NCI-H2081 (cell line): ENCODE results near the gene FURIN.
"Not testable (repeated sequence)": the region's sequence is repeated elsewhere in the genome, so short reads cannot be mapped to it uniquely, and the experiment has no call there.

ENCODE experiments used
- DNase-seq, 2 experiments: peaks; one replicate each; lab custom pipeline; 2025; lab: John Stamatoyannopoulos, UW

The FURIN gene

DNA sequence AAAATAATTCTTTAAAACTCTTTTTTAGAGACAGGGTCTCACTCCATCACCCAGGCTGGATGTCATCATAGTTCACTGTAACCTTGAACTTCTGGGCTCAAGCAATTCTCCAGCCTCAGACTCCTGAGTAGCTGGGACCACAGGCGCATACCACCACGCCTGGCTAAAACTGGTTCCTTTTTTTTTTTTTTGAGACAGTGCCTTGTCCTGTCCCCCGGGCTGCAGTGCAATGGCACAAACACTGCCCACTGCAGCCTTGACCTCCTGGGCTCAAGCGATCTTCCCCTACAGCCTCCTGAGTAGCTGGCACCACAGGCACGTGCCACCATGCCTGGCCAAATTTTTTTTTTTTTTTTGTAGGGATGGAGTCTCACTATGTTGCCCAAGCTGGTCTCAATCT lies 23.7 kb upstream of the FURIN start:
- DNase-seq = no peak

DNA sequence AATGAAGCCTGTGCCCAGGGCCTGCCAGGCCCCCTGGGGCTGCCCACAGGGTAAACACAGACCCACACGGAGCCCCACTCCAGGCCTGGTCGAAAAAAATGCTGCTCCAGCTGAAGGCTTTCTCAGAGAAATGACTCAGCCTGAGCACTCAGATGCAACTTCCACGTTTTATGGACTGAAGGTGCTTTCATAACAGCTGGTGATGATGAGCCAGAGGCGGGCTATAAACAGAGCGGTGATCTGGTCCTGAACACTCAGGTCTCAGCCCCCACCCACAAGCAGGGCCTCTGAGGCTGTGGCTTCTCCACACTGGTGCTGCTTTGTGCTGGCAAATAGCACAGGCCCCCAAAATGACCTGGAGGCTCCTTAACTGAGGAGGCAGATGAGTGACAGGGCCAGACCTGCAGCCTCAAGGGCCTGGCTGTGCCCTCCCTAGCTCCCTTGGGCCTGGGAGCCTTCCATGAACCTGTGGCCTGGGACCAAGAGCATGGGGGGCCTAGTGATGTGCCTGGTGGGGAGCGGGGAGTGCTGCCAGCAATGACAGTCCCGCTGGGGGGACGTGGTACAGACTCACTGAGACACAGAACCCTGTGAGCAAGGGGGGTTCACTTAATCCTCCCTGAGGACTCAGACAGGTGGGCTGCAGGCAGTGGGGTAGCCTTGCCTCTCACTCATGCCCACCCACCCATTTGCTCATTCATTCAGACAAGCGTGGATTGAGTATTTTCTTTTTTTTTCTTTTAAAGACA lies 23.0 kb upstream of the FURIN start:
- no peak for DNase-seq

DNA sequence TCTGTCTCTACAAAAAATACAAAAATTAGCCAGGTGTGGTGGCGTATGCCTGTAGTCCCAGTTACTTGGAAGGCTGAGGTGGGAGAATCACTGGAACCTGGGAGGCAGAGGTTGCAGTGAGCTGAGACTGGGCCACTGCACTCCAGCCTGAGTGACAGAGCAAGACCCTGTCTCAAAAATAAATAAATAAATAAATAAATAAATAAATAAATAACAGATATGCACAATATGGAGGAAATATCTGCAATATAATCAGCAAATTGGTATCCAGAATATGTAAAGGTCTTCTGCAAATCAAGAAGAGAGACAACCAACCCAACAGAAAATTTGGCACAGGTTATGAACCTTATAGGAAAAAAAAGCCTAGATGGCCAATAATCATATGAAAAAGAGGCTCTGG lies 19.0 kb upstream of the FURIN start:
- not testable (repeated sequence) for DNase-seq

DNA sequence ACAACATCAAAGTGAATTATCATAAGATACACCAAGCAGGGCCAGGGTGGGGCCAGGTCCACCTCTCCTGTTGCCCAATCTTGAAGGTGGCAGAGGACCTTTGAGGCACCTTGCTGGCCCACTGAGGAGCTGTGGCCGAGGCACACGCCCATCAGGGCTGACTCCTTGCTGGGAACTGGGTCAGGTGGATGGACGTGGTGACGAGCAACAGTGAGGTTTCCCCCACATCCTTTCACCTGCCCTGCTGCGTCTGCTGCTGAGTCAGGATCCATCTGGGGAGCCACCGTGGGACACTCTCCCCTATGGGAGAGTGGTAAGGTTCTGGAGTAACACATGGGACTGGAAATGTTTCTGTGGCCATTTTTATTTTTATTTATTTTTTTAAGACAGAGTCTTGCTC lies 17.3 kb upstream of the FURIN start:
- DNase-seq = no peak

DNA sequence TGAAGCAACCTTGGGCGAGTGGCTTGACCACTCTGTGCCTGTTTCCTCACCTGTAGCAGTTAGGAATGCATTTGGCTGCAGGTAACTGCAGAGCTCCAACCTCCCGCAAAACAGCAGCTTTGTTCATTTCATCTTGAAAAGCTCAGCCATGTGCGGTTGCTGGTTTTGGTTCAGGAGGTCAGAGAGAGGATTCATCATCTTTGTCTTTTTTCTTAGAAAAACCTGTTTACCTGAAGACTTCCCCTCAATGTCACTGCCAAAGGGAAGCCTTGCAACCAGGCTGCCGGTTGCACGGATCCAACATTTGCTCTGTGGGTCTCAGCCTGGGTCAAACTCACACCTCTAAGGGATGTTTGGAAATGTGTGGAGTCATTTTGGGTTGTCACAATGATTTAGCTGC lies 16.4 kb upstream of the FURIN start:
- DNase-seq = no peak

DNA sequence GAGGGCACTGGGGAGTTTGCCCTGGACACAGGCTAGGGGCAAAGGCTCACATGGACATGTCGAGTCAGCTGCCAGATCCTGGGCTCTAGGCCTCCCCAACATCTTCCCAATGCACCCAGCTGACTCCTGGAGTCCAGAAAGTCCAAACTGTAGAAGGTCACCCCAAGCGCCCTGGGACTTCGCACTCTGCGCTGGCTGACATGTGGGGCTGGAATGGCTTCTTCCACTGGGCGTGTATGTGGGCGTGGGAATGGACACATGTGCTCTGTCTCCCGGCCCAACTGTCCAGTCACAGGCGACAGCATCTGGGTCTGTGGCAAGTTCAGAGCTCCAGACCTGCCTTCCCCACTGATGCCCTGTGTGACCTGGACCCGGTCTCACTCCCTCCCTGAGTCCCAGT lies 13.2 kb upstream of the FURIN start:
- no peak for DNase-seq

DNA sequence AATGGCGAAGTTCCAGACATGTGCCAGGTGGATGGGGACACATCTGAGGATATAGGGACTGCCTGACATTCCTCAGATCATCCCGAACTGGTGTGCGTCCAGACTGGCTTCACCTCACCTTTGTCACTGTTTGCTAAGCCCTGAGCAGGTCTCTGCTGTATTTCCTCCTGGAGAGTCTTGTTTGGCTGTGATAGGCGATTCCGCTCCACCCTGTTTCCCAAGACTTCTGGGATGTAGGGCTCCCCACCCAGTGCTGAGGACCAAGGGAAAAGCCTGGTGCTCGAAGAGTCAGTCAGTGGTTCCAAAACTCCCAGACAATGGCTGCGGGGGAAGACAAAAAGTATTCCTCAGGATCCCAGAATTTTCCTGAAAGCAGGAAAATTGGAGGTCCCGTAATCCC lies 11.1 kb upstream of the FURIN start:
- DNase-seq = no peak

DNA sequence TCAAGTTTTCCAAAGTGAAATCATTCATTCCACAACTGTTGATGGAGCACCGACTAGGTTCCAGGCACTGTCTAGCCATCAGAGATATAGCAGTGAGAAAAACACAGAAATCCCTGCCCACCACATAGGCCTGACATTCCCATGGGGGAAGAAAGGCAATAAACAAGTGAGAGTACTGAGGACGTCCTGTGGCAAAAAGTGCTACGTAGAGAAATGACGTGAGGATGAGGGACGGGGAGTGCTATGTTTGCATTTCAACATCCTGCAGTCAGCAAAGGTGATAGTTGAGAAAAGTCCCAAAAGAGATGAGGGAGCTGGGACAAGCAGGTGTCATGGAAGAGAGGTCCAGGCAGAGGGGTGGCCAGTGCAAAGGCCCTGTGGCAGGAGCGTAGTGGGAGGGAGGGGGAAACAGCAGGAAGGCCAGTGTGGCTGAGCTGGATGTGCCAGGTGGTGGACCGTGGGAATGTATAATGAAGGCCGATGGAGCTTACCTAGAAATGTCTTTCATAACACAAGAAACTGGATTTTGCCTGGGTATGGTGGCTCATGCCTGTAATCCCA lies 10.4 kb upstream of the FURIN start:
- DNase-seq = no peak

DNA sequence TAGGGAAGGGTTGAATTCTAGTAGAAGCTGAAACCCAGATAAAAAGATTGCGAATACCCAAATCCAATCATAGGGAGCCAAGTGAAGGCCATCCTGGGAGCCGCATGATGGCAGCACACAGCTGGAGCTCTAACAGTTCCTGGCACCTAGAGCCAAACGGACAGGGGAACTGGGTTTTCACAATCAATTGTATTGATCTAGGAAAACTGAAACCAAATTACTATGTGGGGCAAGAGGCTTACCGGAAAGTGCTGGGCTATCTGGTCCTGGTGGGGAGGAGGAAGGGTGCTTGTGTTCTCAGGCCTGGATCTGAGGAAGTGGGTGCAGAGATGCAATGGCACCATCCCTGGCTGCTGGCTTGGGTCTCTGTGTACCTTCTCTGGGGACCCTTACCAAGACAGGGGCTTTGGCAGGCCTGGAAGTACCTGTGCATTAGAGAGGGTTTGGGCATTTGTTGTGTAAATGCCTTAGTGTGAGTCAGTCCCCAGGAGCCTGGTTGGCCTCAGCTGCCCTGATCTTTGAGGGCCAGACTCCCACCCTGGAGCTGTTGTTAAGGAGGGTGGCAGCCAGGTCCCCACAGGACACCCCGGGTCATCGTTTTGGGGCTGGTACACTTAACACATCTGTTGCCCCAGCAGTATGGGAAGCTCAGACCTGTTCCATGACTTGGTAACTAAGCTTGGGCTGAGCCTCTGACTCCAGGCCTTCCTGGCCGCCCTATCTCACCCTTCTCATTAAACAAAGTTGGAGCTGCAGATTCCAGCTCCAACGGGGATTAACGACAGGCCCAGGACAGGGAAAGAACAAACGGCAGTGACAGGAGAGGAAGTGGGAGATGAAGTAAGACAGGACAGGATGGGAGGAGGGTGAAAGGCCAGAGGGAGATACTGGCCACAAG lies 8.9 kb upstream of the FURIN start:
- DNase-seq = no peak

DNA sequence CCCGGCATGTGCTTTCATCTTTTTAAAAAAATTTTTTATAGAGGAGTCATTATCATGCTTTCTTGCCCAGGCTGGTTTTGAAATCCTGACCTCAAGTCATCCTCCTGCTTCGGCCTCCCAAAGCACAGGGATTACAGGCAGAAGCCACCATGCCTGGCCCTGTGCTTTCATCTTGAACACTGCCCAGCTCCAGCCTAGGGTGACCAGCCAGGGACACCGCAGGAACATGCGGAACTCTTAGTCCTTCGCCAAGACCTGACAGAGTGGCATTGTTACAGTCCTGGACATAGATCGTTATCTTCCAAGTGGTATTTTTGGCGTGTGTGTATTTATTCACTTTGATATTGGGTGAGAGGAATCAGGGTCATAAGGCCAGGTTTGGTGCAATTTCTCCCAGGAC lies 7.9 kb upstream of the FURIN start:
- DNase-seq = peak in 1 of 2 experiments; percentile 4

DNA sequence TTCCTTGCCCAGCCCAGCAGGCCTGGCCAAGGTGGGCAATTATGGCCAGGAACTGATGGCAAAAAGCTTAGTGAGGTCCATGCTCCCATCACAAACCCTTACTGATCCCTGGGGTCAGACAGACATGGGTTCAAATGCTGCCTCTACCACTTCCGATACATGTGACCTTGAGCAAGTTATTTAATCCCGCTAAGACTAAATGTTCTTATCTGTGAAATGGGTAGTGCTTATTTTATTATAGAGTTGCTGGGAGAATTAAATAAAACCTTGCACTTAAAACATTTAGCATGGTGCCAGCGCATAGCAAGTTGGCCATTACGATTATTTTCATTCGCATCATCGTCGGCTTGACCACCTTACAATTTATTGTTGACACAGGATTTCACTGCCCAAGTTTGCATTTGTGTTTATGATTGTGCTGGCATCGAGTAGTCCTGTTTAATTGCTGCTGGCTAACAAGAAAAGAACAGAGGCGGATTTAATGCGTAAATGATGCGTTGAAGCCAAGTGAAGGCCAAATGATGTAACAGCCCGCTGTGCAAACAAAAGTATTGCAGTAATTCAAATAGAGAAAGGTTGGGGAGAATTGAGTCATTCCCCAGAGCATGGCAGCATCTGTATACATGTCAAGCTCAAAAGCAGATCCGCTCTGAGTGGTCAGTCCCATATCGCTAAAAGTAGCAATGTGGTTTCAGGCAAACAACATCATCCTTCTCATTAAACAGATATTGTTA lies 7.3 kb upstream of the FURIN start:
- peak; percentile 73 to 93 for DNase-seq

DNA sequence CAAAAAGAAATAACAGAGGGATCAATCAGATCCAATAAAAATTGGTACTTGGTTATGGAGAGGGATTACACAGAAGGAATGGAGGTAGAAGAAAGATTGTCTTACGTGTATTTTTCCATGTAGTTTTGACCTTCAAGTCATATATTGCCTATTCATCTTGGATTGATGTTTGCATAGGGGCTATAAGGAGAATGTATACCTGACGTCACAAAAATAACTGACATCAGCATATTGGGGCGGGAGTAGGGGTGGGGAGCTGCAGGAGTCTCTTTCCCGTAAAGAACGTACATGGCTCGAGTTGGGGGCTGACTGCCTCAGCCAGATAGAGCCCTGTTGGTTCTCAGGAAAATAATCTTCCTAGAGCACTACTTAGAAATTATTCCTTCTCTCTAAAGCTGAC lies 5.9 kb upstream of the FURIN start:
- no peak for DNase-seq

DNA sequence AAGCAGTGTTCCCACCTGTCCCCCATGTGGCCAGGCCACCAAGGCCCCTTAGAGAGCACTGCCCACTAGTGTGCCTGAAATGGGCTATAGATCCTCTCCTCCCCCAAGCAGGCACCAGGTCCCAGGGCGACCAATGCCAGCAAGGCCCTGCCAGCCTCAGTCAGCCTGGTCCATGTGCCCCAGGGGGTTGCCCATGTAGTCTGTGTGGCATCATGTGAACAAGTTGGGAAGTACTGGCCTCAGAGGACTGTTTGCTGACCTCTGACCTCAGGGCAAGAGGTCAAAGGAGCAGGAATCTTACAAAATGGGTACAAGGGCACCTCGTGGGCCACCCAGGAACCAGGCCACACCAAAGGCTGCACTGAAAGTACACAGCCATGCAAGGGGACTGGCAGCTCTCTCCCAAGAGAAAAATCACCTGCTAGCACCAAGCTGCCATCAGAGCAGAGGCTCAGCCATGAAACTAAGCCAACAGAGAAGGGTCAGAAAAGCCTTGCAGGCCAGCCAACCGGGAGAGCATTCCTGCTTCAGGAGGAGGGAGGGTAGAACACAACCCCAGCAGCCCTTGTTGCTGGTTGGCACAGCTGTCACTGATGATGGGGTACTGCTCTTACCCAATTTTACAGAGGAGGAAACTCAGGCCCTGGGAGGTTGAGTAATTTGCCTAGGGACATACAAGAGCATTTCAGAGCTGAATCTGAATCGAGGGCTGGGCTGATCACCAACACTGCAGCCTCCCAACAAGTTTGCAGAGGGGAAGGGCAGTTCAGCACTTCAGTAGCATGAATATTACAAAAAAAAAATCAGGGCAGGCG lies 5.2 kb upstream of the FURIN start:
- no peak for DNase-seq

DNA sequence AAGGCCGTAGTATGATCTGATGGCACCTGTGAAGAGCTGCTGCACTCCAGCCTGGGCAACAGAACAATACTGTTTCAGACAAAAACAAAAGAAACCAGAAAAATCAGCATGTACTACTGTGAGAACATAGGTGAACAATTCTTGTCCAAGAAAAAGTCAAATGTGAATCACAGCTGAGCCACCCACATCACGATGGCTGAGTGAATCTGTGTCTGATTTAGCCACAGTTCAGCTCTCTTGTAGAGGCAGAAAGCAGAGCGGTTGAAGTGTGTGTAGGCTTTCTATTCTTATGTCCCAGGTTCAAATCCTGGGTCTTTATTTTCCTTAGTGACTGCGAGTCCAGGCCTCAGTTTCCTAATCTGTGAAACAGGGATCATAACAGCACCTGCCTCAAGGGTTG lies 4.4 kb upstream of the FURIN start:
- DNase-seq = no peak

DNA sequence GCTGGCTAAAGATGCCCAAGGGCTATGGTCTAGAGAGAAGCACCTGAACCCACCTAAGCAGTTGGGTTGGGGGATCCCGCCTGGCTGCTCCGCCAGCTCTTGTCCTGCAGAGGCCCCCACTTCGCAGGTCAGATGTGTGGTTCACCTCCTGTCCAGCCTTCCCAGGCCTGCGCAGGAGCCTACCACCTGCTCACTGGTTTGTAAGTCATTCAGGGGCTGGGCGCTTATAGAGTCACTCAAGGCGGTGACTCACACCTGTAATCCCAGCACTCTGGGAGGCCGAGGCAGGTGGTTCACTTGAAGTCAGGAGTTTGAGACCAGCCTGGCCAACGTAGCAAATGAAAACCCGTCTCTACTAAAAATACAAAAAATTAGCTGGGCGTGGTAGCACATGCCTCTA lies 3.9 kb upstream of the FURIN start:
- no peak for DNase-seq

DNA sequence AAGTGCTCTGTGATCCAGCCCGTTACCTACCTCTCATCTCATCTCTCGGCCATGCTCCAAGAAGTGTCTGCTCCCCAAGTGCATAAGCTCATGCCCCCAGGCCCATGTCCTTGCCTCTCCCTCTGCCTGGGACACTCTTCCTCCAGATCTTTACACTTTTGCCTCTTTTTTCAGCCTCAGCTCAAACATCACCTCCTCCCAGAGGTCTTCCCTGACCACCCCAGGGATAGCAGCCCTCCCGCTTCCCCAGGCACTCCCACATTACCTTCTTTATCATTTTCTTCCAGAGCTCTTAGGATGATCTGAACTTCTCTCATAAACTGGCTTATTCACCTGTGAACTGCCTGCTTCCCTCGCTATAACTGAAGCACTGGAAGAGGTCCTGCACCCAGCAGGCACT lies 2.7 kb upstream of the FURIN start:
- no peak for DNase-seq

DNA sequence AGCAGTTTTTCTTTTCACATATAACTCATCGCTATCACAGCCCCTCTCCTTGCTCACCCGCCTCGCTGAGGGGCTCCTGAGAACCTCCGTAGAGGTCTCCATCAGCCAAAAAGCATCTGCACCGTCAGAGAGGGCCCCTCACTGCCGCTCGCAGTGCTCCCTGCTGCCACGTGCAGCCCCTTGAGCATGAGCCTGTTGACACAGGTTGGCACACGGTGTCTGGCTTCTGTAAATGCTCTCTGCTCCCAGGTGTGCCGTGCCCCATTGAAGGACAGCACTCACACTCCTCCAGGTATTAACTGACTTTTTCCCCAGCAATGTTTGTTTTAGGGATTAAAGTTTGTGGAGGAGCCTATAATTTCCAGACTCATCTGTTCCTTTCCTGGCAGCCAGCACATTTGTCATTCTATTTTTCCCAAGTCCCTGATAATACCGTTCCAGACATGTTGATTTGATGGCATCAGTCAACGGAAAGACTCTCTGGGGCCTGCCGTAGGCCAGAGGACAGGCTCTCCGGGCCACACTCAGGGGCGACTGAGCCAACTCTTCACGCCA lies 2.1 kb upstream of the FURIN start:
- DNase-seq = peak in 1 of 2 experiments; percentile 33

DNA sequence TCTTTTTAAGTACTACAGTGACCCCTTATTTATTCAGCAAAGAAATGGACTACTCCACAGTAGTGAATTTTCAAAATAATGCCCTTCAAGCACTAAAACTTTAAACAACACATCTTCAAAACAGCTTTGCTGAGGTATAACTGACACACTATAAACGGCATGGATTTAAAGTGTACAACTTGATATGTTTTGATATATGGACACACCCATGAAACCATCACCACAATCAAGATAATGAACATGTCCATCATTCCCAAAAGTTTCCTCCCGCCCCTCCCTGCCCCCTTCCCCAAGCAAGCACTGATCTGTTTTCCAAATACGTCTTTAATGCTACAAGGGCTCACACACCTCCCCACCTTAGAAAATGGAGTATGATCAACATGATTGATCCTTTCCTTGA lies 1.6 kb upstream of the FURIN start:
- DNase-seq = no peak

DNA sequence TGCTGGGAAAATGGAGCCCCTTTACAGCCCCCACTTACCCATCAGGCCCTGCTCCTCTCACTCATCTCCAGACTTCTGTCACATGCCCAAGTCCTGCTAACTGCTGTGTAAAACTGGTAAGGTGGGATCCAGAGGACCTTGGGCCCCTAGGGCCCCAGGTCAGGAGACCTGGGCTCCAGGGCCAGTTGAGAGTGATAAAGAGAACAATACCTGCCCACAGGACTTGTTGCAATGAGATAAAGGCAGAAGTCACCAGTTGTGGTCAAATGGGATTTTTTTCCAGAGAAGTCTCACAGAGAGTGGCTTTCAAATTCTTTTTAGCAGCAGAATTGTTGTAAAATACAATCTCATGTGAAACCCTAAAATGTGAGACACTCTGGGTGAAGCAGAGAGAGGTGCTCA lies 753 bp downstream of the FURIN start:
- no peak for DNase-seq

DNA sequence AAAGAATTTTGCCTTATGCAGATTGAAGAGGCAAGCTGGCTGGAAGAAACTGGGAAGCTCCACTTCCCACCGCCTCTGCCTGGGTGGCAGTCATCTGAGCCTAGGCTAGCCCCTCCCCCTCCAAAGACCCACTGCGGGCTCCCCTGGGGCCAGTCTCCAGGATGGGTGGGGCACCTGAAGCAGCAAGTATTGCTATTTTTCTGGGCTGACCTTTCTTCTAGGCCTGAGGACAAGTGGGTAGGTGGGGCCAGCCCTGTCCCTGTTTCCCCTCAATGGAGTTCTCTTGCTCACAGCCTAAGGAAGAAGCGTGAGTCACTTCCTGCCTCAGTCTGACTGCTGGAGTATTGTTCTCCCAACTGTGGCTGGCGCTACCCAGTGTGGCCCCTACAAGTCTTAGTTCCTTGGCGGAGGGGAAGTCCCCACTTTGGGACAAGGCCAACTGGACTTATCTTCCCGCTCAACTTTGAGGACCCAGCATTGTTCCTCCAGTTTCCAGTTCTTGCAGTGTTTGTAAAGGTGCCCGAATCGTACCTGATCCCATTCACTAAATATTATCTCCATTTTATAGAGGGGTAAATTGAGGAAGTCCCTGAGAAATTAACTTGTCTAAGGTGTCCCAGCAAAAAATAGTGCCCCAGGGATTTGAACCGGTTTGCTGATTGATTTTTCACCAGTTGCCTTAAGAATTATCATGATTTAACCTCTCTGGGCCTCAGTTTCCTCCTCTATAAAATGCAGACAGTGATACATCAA lies 1.4 kb downstream of the FURIN start:
- no peak for DNase-seq
